GM19438 (cell line): ENCODE results near the gene MFAP2.

Experiments used
- ATAC-seq: cut with Tn5 transposase; IDR thresholded peaks from one replicate; pipeline ENCODE4 v1.9.1; 2021; ENCODE audit warnings: low read depth; ENCODE audit not compliant: unreplicated experiment

The MFAP2 gene

GRCh38 chr1:16982902-16983301 is 2.5 kb upstream of the MFAP2 start:
- ATAC-seq: no peak

DNA sequence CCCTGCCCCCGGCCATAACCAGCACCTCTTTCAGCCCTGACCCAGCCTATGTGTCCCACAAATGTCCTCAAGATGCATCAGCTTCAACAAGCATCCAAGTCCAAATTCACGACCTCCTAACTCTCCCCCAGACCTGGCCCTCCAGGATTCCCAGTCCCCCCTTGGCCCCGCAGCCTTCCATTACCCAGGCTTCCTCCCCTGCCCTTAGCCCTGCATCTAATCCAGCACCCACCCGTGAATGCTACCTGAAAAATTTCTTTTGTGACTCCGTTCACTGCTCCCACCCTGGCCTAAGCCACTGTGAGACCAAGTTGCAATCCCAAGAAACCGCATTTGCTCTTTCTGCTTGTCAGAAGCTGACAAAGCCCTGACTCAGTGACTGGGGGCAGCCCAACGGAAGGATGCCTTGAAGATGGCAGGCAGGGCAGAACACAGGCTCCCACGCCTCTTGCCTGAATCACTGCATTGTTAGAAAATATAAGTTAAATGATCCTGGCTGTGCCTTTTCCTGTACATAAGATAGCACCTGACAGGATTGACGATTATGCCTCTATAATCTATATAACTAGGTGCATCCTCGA is 939 bp upstream of the MFAP2 start:
- no peak for ATAC-seq

DNA sequence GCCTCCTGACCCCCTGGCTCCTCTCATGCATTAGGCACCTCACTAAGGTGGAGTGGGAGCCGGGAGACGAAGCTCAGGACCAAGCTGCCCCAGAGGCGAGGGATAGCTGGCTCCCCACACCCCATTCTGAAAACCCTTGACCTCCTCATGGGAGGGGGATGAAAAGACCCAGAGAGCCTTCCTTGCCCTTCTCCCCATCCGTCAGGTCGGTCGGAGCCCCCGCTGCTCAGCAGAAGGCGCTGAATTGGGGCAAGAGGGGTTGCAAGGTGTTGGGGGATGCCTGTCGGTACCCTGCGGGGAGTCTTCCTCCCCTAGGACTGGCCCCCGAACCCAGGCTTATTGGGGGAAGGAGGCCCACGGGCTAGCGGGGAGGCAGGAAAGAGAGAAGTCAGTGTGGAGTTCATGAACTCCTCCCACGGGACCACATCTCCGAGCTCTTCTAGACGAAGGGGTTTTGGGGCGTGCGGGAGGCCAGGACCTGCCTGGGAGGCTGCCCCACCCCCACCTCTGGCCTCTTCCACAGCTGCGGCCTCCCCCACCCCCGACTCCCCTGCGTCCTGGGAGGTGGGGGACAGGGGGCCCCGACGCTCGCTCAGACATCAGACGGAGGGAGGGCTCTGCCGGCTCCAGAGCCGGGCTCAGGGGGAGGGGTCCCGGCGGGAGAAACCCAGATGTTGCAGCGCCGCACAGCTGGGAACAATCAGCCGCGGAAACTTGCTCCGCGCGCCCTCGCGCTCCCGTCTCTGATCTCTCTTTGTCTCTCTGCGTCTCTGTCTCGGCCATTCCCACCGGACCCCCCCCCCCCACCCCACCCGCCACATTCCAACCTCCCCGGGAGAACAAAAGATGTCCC is 719 bp downstream of the MFAP2 start:
- no peak for ATAC-seq

DNA sequence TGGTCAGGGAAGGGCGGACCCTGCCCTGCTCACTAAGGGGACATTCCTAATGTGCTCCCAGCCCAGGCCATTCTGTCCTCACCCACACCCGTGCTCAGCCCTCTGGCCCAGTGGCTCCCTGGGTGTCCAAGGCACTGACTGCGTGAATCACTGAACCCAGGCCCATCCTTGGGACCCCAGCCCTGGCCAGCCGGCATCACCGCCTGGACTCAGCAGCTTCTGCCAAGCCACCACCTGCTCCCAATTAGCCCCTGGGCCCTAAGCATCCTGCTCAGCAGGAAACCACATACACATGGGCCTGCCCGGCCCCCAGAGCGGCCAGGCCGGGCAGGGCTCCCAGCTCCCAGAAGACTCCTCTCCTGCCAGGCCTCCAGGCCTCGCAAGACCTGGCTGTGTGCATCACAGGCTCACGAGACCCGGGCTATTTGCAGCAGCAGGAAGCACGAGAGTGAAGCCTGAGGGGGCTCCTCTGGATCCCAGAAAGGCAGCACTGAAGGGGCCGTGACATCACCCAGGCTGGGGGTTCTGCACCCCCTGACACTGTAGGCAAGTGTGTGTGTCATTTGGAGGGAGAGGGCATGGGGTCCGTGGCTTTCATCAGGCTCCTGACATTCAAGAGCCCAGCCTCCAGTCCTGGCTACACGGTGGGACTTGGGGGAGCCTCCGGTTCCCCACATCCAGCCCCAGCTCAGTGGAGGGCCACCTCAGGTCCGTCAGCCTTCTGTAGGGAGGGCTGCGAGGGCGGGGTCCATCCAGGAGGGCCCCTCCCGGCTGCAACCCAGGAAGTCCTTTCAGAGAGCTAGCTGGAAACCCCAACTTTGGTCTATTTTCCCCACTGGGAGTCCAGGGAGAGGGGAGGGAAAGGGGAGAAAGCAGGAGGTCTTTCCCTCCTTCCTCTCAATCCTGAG is 1.6 kb downstream of the MFAP2 start:
- no peak for ATAC-seq

DNA sequence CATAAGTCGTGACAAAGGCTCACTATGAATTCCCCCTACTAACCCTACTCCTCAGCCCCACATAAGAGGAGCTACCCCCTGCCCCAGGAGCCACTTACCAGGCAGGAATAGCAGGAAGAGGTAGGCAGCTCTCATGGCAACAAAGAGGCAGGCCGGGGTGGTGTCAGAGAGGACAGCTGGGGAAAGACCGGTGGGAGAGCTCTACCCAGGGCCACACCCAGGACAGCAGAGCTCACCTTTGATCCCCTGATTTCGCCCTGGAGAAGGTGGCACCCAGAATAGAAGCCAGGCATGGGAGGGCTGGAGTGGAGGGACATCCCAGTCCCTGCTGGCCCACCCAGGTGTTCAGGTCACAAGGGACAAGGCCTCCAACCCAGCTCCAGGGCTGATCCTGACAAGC is 2.3 kb downstream of the MFAP2 start:
- no peak for ATAC-seq

GRCh38 chr1:16977377-16977776 is 3.0 kb downstream of the MFAP2 start:
- ATAC-seq: no peak

GRCh38 chr1:16976966-16977365 is 3.5 kb downstream of the MFAP2 start:
- ATAC-seq: no peak

DNA sequence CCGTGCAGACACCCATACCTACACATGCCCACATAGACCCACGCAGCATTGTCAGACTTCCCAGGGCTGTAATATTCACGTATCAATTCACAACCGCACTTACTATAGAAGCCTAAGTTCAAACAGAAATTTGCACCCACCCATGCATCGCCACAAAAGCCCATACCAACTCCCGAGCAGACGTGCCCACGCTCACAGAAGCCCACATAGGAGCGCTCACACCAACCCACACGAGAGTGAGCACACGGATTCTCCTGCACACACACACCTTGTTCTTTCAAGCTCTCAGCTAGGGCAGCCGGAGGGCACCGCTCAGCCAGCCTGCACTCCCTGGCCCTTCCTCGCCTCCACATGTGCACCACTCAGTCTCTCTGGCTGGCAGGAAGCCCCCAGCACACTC is 4.6 kb downstream of the MFAP2 start:
- ATAC-seq: no peak

DNA sequence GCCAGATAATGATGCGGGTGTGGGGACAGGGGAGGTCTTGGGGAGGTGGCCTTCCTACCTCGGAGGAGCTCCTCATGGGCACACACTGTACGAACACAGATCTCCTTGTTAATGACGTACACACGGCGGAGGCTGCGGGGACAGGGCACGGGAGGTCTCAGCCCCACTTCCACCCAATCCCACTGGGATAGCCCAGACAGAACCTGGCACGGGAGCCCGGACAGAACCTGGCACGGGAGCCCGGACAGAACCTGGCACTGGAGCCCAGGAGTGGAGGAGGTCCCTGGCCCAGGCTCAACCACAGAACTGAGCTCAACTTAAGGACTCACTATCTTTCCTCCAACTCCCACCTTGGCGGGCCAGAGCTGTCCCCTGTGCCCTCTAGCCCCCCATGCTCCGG is 5.2 kb downstream of the MFAP2 start:
- ATAC-seq: no peak

GRCh38 chr1:16973215-16973614 is 7.2 kb downstream of the MFAP2 start:
- ATAC-seq: no peak

DNA sequence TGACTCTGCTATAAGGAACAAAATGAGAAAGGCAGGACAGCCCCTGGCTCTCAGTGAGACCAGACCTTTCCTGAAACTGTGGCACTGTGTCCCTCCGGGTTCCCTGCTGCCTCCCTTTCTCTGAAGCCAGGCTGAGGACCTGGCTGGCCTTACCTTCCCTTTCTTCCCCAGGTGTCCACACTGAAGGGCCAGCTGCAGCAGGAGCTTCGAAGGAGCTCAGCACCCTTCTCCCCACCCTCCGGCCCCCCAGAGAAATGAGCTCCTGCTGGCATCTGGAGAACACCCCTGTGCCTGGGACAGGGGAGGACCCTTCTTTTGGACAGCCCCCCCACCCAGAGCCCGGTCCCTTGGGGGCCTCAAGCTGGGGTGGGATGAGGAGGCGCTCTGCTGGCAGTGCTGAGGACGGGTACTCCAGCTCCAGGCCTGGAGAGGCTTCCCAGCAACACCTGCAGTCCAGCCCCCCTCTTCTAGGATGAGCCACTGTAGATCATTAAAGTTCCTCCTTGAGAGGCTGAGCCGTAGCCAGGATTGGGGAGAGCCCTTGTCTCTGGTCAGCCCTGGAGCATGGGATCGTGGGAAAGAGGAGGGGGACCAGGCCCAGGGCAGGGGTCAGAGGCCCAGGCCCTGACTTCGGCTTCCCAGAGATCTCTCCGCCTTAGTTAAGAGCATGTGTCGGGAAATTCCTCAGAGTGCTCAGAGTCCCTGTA is 8.1 kb downstream of the MFAP2 start:
- no peak for ATAC-seq

GRCh38 chr1:16971341-16972188 is 8.9 kb downstream of the MFAP2 start:
- no peak for ATAC-seq

DNA sequence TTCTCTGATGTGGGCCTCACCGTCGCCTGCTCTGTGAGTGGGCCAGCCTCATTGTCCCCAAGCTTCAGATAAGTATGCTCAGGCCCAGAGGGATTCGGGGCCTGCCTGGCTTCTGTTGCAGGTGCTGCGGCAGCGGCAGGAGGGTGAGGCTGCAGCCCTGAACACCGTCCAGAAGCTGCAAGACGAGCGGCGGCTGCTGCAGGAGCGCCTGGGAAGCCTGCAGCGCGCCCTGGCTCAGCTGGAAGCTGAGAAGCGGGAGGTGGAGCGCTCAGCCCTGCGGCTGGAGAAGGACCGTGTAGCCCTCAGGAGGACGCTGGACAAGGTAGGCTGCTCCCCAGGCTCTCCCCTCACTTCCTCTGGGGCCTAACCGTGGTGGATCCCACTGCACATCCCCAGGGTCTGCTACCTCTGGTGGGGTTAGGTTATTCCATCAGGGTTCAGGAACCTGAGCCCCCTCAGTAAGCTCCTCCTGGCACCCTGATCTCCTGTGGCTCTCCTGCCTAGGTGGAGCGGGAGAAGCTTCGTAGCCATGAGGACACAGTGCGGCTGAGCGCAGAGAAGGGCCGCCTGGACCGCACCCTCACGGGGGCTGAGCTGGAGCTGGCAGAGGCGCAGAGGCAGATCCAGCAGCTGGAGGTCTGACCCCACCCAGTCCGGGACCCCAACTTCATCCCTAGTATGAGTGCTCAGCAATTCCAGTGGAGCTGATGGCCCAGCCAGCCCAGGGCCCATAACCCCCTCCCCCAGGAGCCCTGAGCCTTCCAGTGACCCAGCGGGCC is 10.1 kb downstream of the MFAP2 start:
- no peak for ATAC-seq

DNA sequence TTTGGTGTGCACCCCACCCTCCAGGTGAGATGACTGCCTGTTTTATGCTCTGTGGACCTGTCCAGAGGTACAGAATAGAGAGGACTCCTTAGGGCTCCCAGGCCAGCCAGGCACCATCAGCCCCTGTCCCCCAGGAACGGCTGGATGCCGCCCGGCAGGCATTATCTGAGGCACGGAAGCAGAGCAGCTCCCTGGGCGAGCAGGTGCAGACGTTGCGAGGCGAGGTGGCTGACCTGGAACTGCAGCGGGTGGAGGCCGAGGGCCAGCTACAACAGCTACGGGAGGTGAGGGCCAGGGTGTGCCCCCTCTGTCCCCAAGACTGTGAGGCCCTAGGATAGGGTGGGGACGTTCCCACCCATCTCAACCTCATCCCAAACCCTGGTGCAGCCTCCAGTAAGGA is 10.8 kb downstream of the MFAP2 start:
- no peak for ATAC-seq

GRCh38 chr1:16969057-16969611 is 11.3 kb downstream of the MFAP2 start:
- ATAC-seq: no peak

- no peak for ATAC-seq
Measured at GRCh38 chr1:16968372-16968771, 12.0 kb downstream of the MFAP2 start.

DNA sequence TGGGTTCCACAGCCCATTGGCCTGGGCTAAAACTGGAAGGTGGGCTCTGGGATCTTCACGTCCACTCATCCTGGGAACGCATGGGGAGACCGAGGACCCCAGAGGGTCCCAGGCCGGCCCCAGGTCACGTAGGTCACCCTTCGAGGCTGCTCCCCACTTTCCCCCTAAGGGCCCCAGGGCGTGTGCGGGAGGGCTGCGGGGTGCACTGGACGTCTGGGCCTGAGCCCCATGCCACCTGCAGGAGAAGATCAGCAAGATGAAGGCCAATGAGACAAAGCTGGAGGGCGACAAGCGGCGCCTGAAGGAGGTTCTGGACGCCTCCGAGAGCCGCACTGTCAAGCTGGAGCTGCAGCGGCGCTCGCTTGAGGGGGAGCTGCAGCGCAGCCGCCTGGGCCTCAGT is 12.5 kb downstream of the MFAP2 start:
- no peak for ATAC-seq

- ATAC-seq: no peak
Measured at GRCh38 chr1:16967095-16967575, 13.3 kb downstream of the MFAP2 start.

DNA sequence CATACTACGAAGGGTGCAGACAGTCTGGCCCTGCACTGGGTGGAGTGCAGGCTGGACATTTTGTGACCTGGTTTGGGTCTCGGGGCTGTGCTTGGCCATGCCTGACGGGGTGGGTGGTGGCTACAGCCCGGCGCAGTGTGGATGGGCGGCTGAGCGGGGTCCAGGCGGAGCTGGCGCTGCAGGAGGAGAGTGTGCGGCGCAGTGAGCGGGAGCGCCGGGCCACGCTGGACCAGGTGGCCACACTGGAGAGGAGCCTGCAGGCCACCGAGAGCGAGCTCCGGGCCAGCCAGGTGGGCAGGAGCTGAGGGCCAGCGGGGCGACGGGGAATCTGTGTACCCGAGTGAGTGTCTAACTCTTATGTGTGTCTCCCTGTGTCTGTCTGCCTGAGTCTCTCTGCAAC is 14.1 kb downstream of the MFAP2 start:
- no peak for ATAC-seq
